NB4 (cell line): ENCODE measurements around the gene NLGN3.

ENCODE experiments used
- CTCF ChIP-seq: IDR thresholded peaks from one replicate; pipeline ENCODE4 v1.5.1; 2012; ENCODE audit warnings: low read depth, low read length
- POLR2A ChIP-seq: IDR thresholded peaks from 2 replicates; pipeline ENCODE4 v1.6.1; 2011; ENCODE audit warnings: mild to moderate bottlenecking; ENCODE audit not compliant: insufficient read length; ENCODE audit errors: extremely low read depth

GRCh38 chrX:71178908-71179307, 34.3 kb downstream of the NLGN3 start:
- peak; percentile 44 for TF ChIP-seq CTCF
- no peak for TF ChIP-seq POLR2A
